Activated CD8-positive, alpha-beta memory T cell treated with anti-CD3 and anti-CD28 coated beads for 4 hours (primary cell): ENCODE results near the gene CENPT.

ENCODE experiments used
- DNase-seq, 2 donors: peaks; one replicate each; pipeline ENCODE4 v3.0.0-alpha.2; 2020; ENCODE audit warnings: low read depth in 2 of 2

The CENPT gene

DNA sequence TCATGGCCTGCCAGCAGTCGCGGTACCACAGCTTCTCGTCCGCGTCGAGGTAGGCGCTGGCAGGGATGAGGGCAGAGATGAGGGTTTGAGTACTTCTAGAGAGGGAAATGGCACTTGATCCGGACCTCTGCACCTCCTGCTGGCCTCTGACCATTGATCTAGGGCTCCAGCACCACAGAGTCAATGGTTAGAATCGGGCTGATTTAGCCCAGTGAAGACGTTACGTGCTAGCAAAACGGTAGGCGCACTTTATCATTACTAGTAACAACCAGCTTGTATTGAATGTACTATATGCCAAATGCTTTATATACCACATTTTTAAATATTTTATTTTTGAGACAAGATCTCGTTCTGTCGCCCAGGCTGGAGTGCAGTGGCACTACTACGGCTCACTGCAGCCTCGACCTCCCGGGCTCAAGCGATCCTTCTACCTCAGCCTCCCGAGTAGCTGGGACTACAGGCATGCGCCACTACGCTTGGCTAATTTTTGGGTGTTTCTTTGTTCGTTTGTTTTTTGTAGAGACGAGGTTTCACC lies 40.3 kb downstream of the CENPT start:
- DNase-seq = no peak

DNA sequence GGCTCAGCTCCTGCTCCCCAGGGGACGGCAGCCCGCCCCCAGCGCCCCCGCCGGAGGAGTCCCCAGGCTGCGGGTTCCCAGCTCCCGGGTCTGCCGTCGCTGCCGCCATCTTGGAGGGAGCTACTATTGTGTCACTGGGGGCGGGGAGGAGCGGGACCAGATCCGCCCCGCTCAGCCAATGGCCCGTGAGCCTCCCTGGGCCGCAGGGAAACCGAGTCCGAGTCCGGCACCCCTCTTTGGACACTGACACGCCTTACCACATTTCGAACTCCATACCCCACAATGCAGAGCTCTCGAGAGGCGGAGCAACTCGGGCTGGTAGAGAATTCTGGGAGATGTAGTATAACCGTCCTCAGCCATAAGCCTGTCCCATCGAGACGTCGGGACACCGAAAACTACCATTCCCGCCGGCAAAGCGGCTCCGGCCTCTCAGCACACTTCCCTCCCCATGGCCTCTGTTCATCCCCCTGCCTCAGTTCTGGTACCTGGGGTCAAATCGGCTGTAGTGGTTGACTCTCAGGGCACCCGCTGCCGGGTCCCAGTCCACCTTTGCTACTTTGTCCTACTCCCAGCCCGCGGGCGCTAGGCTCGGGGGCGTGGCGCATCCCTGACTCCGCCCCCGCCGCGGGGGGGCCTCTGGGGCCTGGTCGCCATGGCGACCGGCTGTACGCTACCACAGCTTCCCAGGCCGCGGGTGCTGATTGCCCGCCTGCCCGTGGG lies 40.9 kb downstream of the CENPT start, which contains the start of the genes RANBP10 and TSNAXIP1:
RANBP10 (minus strand) TSS at position 133 of the 720 bp plus-strand sequence; CDS start at position 109, 24 bp downstream.
TSNAXIP1 (plus strand) TSS at position 462 of the 720 bp plus-strand sequence. CDS start 261 bp downstream, outside the sequence.
- peak; percentile 89 to 96 for DNase-seq

DNA sequence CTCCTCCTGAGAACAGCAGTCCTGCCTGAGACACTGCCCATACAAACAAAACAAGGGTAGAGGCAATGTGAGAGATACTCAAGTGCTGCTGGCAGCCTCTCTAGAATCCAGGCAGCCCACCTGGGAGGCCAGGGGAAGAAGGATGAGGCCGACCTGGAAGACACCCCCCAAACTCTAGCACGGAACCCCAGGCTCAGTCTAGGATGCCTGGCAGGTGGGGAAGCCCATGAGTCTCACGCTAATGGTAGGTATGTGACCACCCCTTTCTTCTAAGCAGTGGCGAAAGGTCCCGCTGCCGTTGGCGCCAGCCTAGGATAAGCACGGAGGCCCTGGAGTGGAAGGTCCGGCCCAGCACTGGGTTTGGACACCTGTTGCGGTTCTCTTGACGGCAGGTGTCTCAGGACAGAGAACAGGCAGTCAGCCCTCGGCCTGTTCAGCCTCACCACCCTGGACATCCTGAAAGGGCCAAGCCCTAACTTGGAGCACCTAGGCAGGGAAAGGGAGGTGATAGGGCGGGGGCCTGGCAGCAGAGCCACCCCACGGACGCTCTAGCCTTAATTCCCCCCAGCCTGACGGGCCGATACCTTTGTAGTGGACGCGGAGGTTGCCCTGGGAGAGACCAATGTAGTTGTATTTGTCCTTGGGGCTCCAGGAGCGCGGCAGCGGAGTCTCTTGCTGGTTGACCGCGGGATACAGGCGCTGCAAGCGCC lies 41.6 kb downstream of the CENPT start:
- no peak for DNase-seq

DNA sequence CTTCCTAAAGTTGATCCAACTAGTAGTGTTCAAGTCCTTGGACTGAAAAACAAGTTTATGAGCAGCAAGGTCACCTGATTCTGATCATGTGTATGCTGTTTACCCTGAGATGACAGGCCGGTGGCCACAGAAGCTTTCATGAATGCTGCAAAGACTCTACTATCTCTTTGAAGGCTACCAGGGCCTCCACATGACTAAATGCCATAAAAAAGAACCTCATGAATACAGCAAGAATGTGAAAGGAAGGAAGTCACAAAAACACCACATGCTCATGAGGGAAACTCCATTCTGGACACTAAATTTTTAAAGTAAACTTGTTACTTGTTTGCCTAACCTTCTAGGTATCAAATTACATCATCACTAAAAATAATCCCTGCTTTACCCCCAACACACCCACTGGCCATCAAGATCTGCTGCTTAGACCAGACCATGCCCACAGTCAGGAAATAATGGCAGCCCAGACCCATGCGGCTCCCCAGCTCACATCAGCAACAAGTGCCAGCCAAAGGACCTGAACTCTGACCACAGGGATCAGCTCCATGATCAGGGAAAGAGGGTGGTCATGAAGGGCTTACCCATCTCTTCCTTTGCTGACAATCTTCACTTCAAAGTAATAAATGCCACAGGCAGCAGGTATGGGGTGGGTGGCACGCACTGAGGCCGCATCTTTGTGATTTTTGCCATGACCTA lies 42.5 kb downstream of the CENPT start:
- no peak for DNase-seq

DNA sequence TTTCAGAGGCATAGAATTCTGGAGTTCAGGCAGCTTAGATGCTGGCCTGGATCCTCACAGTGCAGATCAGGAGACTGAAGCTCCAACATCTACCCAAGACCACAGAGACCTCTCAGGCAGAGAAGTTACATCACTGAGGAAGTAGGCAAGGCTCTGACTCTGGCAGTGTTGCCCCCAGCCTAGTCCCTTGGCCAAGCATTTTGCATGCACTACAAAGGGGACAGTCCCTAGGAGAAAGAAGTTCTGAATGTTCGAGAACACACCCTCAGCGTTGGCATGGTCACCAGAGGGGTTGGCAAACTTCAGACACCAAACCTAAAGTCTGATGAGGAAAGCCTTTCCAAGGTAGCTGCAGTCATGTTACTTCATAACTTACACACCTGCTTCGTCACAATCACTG lies 43.6 kb downstream of the CENPT start:
- no peak for DNase-seq

DNA sequence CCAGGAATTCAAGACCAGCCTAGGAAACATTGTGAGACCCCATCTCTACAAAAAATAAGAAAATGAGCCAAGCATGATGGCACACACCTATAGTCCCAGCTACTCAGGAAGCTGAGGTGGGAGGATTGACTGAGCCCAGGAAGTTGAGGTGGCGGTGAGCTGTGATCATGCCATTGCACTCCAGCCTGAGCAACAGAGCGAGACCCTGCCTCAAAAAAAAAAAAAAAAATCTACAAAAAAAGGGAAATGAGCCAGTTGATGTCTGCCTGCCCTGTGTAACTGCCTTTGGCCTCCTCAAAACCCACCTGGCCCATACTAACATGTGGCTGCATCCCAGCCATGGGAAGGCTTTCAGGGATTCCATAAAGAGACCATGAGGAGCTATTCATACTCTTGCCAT lies 45.6 kb downstream of the CENPT start:
- no peak for DNase-seq

DNA sequence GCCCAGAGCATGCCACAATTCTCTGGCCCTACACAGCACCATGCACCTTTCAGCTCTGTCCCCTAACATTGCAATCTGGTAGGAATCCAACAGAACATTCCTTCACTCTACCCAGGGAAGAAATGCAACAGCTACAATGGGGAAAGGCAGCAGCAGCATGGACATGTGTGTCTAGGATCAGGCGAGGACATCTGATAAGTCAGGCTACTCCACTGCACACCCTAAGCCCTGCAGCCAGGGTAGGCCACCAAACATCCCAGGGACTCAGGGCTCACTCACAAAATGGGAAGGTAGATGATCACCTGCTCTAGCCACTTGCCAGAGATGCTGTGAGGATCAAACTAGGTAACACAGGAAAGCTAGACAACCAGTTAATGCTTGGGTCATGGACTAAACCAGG lies 46.3 kb downstream of the CENPT start:
- DNase-seq = no peak

DNA sequence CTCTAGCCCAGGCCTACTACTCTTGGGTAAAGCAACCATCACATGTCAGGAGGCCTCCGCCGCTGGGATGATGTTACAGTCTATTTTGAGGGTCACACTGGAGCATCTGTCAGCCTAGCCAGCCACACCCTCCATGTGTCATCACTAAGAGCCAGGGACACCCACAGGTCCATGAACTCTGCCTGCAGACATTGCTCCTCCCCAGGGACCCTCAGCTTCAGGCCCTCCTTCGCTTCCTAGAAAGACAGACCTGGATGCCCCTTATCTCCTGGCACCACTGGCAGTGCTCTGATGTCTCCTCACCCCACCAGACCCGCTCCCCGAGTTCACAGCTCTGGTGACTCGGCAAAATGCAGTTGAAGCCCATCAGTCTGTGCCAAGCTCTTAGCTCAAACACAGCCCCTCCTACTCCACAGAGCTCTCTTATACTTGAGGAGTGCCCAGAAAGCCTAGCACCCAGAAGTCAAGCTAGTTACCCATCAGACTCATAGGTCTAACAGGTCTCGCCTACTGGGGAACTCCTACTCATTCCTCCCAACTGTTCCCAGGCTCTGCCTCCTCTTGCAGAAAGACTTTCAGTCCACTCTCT lies 47.1 kb downstream of the CENPT start:
- DNase-seq = no peak

DNA sequence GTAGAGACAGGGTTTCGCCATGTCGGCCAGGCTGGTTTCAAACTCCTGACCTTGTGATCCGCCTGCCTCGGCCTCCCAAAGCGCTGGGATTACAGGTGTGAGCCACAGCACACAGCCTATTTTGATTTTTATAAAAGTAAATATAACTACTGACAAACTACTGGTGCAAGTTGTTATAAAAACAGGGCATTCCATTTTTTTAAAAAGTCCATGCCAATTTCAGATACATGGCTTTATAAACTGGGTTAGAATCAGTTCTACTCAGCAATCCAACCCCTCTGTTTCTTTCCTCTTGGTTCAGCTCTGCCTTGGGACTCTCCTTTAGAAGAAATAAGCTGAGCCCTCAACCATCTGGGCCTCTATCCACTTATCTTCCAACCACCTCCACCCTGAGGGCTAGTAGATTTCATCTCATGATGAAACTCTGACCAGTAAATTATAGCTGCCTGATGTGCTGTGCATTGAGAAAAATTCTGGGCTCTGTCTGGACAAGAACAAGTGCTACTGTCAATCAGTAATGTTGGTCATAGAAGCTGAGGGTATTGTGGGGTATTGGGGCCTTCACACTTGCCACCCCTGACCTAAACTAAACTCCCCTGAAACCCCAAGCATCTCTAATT lies 51.3 kb downstream of the CENPT start:
- DNase-seq = no peak

DNA sequence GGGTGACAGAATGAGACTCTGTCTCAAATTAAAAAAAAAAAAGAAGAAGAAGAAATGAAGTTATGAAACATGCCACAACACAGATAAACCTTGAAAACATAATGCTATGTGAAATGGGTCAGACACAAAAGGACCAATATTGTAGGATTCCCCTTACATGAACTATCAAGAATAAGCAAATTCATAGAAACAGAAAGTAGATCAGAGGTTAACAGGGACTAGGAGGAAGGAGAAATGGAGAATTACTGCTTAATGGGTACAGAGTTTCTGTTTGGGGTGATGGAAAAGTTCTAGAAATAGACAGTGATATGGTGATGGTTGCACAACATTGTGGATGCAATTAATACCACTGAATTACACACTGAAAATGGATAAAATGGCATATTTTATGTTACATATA lies 57.4 kb downstream of the CENPT start:
- DNase-seq = no peak

DNA sequence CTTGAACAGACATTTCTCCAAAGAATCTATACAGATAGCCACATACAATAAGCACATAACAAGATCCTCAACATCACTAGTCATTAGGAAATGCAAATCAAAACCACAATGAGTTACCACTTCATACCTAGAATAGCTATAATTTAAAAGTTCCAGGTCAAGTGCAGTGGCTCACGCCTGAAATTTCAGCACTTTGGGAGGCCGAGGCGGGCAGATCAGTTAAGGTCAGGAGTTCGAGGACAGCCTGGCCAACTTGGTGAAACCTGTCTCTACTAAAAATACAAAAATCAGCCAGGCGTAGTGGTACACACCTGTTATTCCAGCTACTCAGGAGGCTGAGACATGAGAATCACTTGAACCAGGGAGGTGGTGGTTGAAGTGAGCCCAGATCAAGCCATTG lies 61.0 kb downstream of the CENPT start:
- DNase-seq = no peak

DNA sequence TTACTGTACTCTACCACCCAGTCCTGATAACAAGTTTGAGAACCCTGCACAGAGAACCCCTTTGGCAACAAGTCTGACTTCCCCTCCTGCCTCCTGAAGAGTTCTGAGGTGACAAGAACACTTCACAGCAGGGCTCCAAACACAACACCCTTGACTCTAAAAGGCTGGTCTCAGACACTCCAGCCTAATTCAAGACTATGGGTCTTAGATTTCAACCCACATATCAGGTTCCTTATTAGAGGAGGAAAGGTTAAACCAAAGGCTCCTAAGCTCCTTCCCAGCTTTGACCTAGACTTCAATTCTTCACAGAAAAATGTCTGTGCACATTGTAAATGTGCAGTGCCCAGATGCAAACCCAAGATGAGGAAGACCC lies 64.2 kb downstream of the CENPT start:
- DNase-seq = no peak

DNA sequence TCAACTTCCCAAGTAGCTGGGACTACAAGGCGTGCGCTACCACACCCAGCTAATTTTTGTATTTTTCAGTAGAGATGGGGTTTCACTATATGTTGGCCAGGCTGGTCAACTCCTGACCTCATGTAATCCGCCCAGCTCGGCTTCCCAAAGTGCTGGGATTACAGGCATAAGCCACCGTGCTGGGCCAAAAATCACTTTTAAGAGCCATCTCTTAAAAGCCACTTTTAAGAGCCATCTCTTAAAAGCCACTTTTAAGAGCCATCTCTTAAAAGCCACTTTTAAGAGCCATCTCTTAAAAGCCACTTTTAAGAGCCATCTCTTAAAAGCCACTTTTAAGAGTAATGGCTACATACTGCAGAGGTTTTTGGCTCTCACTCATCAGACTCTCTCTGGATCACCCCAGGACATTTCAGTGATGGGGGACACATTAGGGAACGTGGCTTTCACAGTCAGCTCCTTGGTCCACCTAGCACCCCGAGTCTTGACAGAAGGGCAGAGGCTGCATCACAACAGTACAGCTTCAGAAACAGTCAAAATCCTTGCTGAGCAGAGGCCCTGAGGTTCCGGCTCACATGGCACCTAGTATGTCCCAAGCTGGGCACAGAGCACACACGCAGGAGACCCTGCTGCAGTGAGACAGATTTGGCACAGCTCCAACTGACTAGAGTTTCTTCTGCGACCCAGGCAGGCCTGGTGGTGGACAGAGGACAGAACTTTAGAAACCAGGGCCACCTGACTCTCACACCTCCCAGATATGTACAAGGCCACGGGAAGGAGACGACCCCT lies 64.7 kb downstream of the CENPT start:
- no peak for DNase-seq

DNA sequence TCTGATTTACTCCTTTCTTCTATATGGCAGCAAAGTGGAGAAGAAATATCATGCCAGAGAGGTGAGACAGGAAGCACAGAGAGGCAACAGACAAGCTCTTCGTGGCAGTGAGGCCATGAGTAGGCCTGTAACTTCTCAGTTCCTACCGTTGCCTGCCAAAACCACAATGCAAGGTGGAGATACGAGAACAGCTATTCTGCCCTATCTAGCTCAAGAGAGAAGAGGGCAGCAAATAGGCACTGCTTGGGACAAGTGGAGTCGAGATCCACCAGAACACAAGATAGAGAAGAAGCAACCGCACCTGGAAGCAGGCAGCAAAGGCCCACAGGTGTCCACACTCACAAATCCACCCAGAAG lies 66.0 kb downstream of the CENPT start:
- DNase-seq = no peak

DNA sequence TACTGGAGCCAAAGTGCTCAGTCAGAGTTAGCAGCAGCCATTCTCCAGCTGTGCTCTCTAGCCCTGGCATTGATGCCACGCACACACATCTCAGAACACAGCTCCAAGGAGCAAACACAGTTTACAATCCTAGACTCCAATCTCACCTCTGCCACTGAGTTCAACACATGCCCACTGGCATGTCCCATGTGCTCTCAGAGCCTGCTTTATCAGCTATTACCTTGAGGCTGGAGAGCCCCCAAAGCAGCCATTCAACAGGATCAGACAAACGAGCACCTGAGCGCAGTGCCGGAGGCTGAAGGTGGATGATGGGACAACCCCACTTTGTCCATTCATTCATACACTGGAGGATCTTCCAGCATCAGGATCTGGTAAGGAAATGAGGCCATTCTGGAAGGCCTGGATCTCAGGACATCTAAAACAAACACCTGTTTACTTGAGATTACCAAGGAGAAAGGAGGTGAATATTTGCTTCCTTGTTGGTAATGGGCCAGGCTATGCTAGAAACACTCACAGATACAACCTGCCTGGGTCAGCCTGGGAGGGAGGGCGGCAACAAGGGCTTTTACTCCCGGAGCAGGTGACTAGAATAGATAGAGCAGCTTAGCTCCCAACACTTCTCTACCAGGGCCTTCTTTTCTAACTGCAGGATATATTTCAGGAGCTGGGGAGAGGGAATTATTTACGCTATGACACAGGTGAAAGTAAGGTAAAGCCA lies 66.5 kb downstream of the CENPT start:
- DNase-seq = no peak

DNA sequence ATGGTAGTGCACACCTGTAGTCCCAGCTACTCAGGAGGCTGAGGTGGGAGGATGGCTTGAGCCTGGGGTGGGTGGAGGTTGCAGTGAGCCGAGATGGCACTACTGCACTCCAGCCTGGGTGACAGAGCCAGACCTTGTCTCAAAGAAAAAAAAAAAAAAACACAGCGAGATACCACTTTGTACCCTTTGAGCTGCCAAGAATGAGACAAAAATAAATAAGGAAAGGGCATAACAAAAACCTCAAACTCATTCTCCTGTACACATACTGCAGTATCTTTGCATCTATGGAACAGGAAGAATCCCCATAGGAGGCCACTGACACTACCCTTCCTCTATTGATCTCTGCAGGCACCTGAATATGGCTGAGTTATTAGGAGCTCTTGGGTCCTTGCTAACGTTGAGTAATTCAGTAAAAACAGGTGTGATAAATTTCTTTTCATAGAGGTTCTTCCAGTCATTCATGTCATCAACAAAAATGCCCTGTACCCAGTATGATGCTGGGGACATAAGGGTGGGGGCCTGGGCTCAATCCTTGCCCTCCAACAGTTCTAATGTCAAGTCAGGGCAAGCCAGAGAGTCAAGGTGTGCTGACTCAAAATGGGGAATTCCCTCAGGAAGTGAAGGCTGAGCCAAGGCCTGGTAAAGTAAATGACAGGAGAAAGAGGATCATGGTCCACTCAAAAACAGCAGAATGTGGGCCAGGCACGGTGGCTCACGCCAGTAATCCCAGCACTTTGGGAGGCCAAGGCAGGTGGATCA lies 68.1 kb downstream of the CENPT start:
- DNase-seq = no peak
